ENCODE results near the gene DDB1. TPM values are rescaled to one million over a fixed set of nuclear protein-coding genes. Genes with fewer than 3 reads are reported as not detected.

Gene DDB1
- 291 and 316 TPM in 2 replicates for total RNA-seq

GRCh38 chr11:61332797-61333549 is at the start of gene DDB1, which contains the start of gene TKFC:
Gene DDB1 (minus strand): TSS chr11:61333105. CDS start chr11:61332968, 137 bp downstream.
Gene TKFC (plus strand): TSS chr11:61333228. CDS start chr11:61334729, 1,501 bp downstream.

DNA sequence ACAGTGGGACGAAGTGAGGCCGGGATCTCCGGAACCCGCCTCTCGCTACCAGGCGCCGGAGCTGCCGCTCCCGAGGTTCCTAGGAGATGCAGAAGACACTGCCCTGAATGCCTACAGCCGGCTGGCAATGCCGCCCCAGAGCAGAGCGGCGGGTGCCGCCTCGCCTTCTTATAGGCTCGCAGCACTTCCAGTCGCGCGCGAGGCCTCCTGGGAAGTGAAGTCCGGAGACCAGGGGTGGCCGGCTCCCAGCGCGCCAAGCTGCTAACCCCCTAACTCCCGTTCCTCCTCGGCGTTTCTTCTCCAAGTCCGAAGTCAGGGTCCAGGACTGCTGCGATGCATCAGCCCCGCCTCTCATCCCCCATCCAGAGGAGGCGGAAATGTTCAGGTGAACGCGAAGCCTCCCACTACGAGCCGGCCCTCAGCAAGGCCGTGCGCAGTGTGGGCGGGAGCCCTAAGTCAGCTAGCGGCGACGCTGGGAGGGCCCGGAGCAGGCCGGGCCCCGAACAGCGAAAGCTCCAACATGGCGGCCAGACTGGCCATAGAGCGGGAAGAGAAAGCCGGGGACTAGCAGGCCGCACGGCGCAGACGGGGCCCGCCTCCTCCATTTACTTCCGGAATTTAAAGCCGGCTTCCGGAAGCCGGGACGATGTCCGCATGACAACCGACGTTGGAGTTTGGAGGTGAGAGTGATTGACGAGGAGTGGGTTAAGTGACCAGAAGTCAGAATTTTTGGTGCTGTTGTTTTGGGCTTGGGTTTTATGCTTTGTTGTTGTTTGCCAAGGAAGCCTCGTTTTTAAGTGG is 29.0 kb upstream of the DDB1 start, which contains the start of the genes CYB561A3 and TMEM138:
CYB561A3 (minus strand) TSS at position 142 of the 801 bp plus-strand sequence. CDS start 5,169 bp downstream, outside the sequence.
TMEM138 (plus strand) TSS at position 634 of the 801 bp plus-strand sequence. CDS start 2,017 bp downstream, outside the sequence.

DNA sequence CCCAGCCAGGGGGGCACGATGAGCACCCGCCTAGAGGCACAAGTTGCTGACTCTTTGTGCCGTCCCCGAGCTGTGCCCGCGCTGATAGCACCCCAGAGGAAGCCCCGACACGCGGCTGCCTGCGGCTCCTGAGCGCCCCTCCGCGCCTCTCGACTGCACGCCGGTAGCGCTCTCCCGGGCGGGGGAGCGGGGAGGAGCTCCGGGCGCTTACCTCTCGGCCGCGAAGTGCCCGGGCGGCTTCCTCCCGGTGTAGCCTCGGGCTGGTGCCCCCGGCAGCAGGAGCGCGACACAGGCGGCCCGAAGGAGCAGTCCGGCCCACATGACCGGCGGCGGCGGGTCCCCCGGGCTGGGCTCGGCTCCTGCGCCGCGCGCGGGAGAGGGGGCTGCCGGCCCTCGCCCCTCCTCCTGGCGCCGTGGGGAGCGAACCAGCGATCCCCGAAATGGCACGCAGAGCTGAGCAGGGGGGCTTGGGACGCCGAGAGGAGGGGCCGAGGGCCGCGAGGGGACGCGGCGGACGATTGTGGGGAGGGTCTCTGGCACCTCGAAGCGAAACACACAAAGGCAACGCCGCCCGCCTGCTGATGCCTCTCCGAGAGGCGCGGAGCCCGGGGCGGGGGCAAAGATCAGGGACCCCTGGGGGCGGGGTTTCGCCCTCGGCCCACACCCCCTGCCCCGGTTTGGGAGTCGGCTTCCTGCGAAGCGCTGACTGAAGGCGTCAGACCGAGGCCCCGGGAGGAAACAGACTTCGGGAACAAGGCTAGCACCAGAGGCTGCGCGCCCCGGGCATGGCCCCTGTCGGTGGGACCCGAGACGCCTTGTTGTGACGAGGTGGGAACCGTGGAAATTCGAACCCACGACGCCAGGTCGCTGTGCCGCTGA is 37.9 kb downstream of the DDB1 start, which contains the start of gene VWCE:
VWCE (minus strand) TSS at position 600 of the 879 bp plus-strand sequence; CDS start at position 321, 279 bp downstream.

Other genes with a start within 250 kb of the DDB1 start
- not detected in 2 replicates for gene CD5, start 230.6 kb downstream of the DDB1 start, total RNA-seq
- 18.1 and 20.9 TPM in 2 replicates for gene VPS37C, start 171.7 kb downstream of the DDB1 start, total RNA-seq
- gene PGA3, start 129.6 kb downstream of the DDB1 start, total RNA-seq, result not detected in 2 replicates
- not detected in 2 replicates for gene PGA4, start 110.8 kb downstream of the DDB1 start, total RNA-seq
- not detected in 2 replicates for gene PGA5, start 91.9 kb downstream of the DDB1 start, total RNA-seq
- 4.6 and 9.8 TPM in 2 replicates for gene VWCE, start 37.8 kb downstream of the DDB1 start, total RNA-seq
- 15.8 and 28.1 TPM in 2 replicates for gene TKFC, start 123 bp upstream of the DDB1 start, total RNA-seq
- 51.6 and 54.1 TPM in 2 replicates for gene CYB561A3, start 28.8 kb upstream of the DDB1 start, total RNA-seq
- 19.5 and 24.8 TPM in 2 replicates for gene TMEM138, start 29.3 kb upstream of the DDB1 start, total RNA-seq
- 8.3 and 9.5 TPM in 2 replicates for gene TMEM216, start 59.5 kb upstream of the DDB1 start, total RNA-seq
- gene CPSF7, start 96.9 kb upstream of the DDB1 start, total RNA-seq, result 29.7 and 34.6 TPM in 2 replicates
- 58.6 and 64.7 TPM in 2 replicates for gene SDHAF2, start 97.0 kb upstream of the DDB1 start, total RNA-seq
- not detected in 2 replicates for gene LRRC10B, start 175.6 kb upstream of the DDB1 start, total RNA-seq
- gene SYT7, start 248.0 kb upstream of the DDB1 start, total RNA-seq, result 0.10 and 2.0 TPM in 2 replicates